NCI-H128 (cell line): Measurements from ENCODE around the gene POU3F2.

Experiments
- DNase-seq: peaks from one replicate; lab custom pipeline; 2025; ENCODE audit not compliant: unreplicated experiment; lab: John Stamatoyannopoulos, UW

POU3F2 gene

DNA sequence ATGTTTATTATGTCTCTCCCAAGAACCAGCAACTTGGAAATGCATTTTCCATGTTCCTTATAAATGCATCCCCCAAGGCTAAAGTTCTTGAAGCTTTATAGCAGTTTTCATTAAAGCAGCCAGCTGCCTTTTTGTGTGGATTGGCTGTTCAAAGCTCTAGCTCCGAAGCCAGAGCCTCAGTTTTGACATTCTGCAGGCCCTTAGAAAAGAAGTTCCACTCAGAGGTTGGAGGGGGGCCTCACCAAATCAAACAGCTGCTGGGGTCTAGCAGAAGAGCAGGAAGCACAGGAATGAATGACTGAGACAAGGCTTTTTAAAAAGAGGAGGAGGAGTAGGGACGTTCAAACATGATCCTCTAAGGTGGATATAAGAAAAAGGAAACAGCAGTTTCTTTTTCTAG, 4.2 kb upstream of the POU3F2 start:
- no peak for DNase-seq

GRCh38 chr6:98831057-98831958, 3.1 kb upstream of the POU3F2 start:
- no peak for DNase-seq

DNA sequence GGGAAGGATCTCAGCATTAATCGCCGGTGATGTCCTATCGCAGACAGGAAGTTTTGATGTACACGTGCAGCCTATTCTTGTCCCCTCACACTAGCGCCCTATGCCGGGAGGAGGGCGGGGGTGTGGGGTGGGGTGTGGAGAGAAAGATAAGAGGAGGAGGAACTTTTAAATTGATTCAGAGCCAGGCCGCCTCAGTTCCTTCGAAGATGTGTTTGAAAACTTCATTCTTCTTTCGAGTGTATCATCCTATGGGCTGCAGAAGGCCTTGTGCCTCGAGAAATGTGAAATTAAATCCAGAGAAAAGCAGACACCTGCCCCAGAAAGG, 2.5 kb upstream of the POU3F2 start:
- DNase-seq = no peak

GRCh38 chr6:98832284-98833056, 1.9 kb upstream of the POU3F2 start:
- DNase-seq = no peak

- DNase-seq = no peak
Measured at GRCh38 chr6:98833057-98833306, 1.4 kb upstream of the POU3F2 start.

- DNase-seq = no peak
Measured at GRCh38 chr6:98833307-98834059, 891 bp upstream of the POU3F2 start.

DNA sequence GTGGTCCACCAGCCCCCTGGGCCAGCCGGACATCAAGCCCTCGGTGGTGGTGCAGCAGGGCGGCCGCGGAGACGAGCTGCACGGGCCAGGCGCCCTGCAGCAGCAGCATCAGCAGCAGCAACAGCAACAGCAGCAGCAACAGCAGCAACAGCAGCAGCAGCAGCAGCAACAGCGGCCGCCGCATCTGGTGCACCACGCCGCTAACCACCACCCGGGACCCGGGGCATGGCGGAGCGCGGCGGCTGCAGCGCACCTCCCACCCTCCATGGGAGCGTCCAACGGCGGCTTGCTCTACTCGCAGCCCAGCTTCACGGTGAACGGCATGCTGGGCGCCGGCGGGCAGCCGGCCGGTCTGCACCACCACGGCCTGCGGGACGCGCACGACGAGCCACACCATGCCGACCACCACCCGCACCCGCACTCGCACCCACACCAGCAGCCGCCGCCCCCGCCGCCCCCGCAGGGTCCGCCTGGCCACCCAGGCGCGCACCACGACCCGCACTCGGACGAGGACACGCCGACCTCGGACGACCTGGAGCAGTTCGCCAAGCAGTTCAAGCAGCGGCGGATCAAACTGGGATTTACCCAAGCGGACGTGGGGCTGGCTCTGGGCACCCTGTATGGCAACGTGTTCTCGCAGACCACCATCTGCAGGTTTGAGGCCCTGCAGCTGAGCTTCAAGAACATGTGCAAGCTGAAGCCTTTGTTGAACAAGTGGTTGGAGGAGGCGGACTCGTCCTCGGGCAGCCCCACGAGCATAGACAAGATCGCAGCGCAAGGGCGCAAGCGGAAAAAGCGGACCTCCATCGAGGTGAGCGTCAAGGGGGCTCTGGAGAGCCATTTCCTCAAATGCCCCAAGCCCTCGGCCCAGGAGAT, 1.0 kb downstream of the POU3F2 start:
- no peak for DNase-seq

GRCh38 chr6:98836025-98836961, 1.9 kb downstream of the POU3F2 start:
- no peak for DNase-seq

- no peak for DNase-seq
Measured at GRCh38 chr6:98836962-98837944, 2.9 kb downstream of the POU3F2 start.

- DNase-seq = no peak
Measured at GRCh38 chr6:98838032-98838431, 3.7 kb downstream of the POU3F2 start.

DNA sequence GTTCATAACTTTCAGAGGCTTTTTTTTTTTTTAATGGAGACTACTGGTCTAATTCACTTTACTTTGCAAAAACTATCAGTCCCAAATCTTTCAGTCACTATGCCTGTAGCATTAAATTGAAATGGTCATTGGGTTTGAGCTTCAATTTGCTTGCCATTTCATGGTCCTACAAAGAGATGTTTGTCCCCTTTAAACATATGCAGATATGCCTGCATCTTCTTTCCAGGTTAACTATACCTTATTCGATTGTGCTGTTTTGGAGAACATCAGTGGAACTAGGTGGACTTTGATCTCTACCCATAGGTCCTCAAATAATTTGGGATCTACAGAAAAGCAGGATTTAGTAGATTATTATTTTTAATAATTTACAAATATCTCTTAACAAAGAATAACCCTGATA, 4.6 kb downstream of the POU3F2 start:
- no peak for DNase-seq

DNA sequence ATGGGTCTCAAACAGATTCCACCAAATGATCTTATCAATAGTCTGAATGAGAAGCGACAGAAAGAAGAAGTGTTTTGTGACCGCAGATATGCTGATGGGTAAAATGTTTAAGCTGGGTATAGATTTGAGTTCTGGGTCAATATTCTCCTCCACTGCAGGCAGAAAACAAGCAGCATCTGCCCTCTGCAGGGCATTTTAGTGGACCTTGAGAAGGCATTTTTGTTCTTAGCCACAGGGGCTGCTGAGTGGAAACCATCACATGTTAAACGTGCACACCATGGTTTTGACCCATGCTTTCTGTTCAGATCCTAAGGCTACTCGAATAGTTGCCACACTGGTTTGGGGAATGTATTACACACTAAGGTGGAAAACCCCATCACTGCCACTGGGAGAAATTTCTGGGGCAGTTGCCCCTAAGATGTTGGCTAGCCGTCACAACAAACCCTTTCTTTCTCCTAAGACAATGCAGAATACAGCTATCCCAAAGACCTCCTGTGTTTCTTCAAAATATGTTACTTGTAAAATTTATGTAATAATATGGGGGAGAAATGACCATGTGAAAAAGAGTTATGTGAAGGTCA, 5.5 kb downstream of the POU3F2 start:
- DNase-seq = no peak

DNA sequence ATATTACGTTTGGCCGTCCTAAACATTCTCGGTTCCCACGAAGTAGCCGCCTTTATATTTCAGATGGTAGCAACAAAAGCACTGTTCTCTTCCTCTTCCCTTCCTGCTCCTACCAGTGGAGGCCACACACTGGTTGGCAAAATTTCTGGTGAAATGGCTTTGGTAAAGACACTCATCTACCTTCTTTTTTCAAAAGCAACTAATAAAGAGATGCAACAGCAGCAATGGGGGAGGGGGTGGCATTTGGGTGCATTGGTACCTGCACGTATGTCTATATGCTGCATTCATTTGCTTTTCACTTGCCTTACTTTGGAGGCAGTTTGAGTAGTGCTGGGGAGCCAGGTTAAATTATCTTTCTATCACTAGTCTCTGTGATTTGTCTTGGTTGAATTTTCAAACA, 6.0 kb downstream of the POU3F2 start:
- no peak for DNase-seq

- DNase-seq = no peak
Measured at GRCh38 chr6:98840996-98841513, 6.7 kb downstream of the POU3F2 start.

DNA sequence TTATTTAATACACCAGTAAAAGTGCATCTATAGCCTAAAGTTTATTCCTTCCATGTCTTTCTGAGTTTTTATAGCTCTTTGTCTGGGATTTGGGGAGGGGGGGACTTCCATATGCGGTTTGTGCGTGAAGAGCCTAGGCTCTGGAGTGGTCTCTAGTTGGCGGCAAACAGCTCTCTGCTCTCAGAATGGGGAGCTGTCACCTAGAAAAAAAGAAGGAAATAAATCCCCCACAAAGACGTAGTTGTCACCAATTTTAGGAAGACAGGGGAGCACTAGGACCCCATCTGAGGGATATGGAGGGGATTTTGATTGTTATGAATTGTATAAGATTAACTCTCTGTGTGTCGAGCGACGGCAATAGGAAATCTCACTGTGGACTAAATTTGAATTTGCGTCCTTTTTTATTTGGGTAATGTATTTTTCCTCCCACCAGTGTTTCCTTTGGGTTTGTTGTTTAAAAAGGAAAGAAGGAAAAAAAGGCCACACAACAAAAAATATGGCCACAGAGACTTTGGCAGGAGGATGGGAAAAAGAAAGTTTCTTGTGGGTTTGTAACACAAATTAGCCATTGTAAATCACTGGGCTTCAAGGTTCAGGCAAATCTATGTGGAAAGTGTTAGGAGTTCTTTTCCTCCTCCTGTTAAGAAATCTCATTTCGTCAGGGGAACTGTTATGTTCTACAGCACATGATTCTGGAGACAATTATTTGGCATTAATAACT, 7.4 kb downstream of the POU3F2 start:
- no peak for DNase-seq

DNA sequence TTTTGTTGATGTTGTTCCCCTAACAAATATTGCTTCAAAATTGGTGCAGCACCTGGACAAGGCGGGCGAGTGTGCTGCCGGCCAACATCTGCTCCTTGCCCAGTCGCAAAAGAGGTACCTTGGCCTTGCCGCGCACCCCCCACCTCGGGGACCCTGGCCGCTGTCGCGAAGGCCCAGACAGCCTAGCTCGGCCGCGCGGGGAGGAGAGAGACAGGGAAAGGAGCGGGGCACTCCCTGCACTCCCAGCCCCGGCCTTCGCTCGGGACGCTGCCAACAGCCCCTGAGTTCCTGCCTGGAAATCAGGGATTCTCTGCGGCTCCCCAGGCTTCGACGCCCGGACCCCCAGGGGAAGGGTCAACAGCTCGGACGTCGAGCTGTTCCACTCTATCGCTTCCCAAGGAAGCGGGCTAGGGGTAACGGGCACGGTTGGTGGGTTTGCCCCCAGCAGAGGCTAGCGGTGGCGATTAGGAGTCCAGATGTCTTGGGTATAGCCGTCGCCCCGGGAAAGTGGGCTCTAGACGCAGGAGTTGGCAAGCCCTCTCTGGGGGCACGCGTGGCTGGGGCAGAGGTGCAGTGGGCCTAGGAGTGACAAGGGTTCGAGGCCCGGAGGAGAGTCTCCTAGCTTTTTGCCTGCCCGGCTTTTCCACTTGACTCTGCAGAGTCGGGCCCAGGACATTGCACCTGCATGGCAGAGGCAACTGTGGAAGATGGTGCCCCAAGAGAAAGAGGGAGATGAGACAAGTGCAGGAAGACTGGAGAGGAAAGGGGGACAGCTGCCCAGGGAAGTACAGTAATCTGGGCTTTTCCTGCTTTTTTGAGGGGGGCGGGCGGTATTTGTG, 8.2 kb downstream of the POU3F2 start:
- no peak for DNase-seq
